T-cell (primary cell): ENCODE results near the gene RAB22A. TPM values are rescaled to one million over a fixed set of nuclear protein-coding genes. Genes with fewer than 3 reads are reported as not detected.

Source experiments
- ATAC-seq, 4 experiments: fragments of 200-7000 bp in 3 of 4; fragments of 150-1000 bp in 1 of 4; cut with Tn5 transposase; replicated peaks in 1 of 4; 1 replicate in 3 of 4; 2 replicates in 1 of 4; pipeline ENCODE4 v1.10.0; 2021; ENCODE audit warnings: moderate library complexity in 3 of 4, mild to moderate bottlenecking in 2 of 4, moderate number of reproducible peaks in 1 of 4
- CTCF ChIA-PET, 2 donors: fragments of 300-600 bp; sonication (Branson Sonifier 250); formaldehyde crosslinking; loops; one replicate each; lab custom pipeline; 2022; ENCODE audit warnings: antibody characterized with exemption in 2 of 2; lab: Charles Lee
- POLR2A ChIA-PET, 2 donors: fragments of 300-600 bp; sonication (Branson Sonifier 250); formaldehyde crosslinking; loops; one replicate each; lab custom pipeline; 2022; ENCODE audit warnings: antibody characterized with exemption in 2 of 2; lab: Charles Lee
- DNase-seq, 35 experiments: peaks; one replicate each; pipeline versions ENCODE4 v3.0.0 to v3.0.0-alpha.2; 2013 to 2023
- H3K27ac ChIP-seq: one replicate; pipeline ENCODE4 v1.5.1; 2013; ENCODE audit warnings: low read length
- H3K27me3 ChIP-seq, 2 experiments: replicated peaks in 1 of 2; 1 replicate in 1 of 2; 2 replicates in 1 of 2; pipeline versions ENCODE4 v1.6.1 to v1.7.0; 2013; ENCODE audit warnings: low read length in 1 of 2, mixed read lengths in 1 of 2; ENCODE audit not compliant: control insufficient read depth in 2 of 2, insufficient read depth in 2 of 2; ENCODE audit errors: extremely low read depth in 1 of 2
- H3K36me3 ChIP-seq, 2 donors: 1 replicate in 1 of 2; 2 replicates in 1 of 2; pipeline versions ENCODE4 v1.6.1 to v1.7.0; 2013; ENCODE audit warnings: low read length in 1 of 2; ENCODE audit not compliant: control insufficient read depth in 2 of 2, insufficient read depth in 1 of 2; ENCODE audit errors: extremely low read depth in 1 of 2
- H3K4me1 ChIP-seq, 2 experiments: 1 replicate in 1 of 2; 2 replicates in 1 of 2; pipeline versions ENCODE4 v1.6.1 to v1.7.0; 2013; ENCODE audit warnings: low read length in 2 of 2, mixed read lengths in 1 of 2; ENCODE audit not compliant: insufficient read depth in 2 of 2, control insufficient read depth in 1 of 2; ENCODE audit errors: extremely low read depth in 1 of 2
- H3K4me3 ChIP-seq, 2 donors: 1 replicate in 1 of 2; 2 replicates in 1 of 2; pipeline versions ENCODE4 v1.5.1 to v1.7.0; 2013; ENCODE audit warnings: mild to moderate bottlenecking in 2 of 2, low read length in 1 of 2, moderate library complexity in 1 of 2; ENCODE audit not compliant: control insufficient read depth in 1 of 2; ENCODE audit errors: extremely low read depth in 1 of 2
- H3K9me3 ChIP-seq: 2 replicates; pipeline ENCODE4 v1.7.0; 2013
- H3K27ac Mint-ChIP-seq, 2 donors: one replicate each; pipeline ENCODE4 v1.8.0; 2020 to 2021; ENCODE audit warnings: mild to moderate bottlenecking in 2 of 2, mixed read lengths in 2 of 2
- H3K27me3 Mint-ChIP-seq, 2 donors: one replicate each; pipeline ENCODE4 v1.8.0; 2021 to 2022; ENCODE audit warnings: mixed read lengths in 2 of 2
- H3K36me3 Mint-ChIP-seq: one replicate; pipeline ENCODE4 v1.8.0; 2021; ENCODE audit warnings: mixed read lengths
- H3K4me1 Mint-ChIP-seq, 3 donors: one replicate each; pipeline ENCODE4 v1.8.0; 2020 to 2022; ENCODE audit warnings: mixed read lengths in 3 of 3, mild to moderate bottlenecking in 1 of 3
- H3K4me3 Mint-ChIP-seq, 3 donors: one replicate each; pipeline ENCODE4 v1.8.0; 2020 to 2022; ENCODE audit warnings: mild to moderate bottlenecking in 3 of 3, mixed read lengths in 3 of 3, moderate library complexity in 3 of 3
- H3K9me3 Mint-ChIP-seq, 3 donors: one replicate each; pipeline ENCODE4 v1.8.0; 2020 to 2022; ENCODE audit warnings: mixed read lengths in 3 of 3
- WGBS: methylation state at CpG from one replicate; pipeline ENCODE4 v1.1.5; 2013; ENCODE audit warnings: missing lambda C conversion rate; ENCODE audit not compliant: insufficient coverage; 5-methylcytosine and 5-hydroxymethylcytosine counted together
- total RNA-seq, 35 experiments: library from RNA in 6 of 35; stranded (reverse) in 6 of 35; fragments of 120-200 nt in 1 of 35; gene quantifications; one replicate each; pipeline versions ENCODE4 v1.2.1 to v1.2.4 and lab custom pipeline; 2013 to 2026

RAB22A gene
- total RNA-seq, 5 donors from 2014 or later (not counting 1 experiment from before 2014, with no cell fraction given), result 15.3 to 23.0 (median 20.4) TPM

- no peak for DNase-seq
- WGBS, result 69% methylated on average over 5 of the region's 7 CpGs
- peak in 2 of 4 experiments; percentile 9 to 32 for ATAC-seq
- H3K27me3 Mint-ChIP-seq, result no peaks in the 10 kb centered on the region
- H3K36me3 Mint-ChIP-seq, result peaks cover 13% of the 10 kb centered on the region
- ChIA-PET POLR2A (no interaction called here), CTCF (no interaction called here)
- peaks cover 7 to 10% of the 10 kb centered on the region in 2 donors for H3K36me3 ChIP-seq
- no peak overlapping the region for H3K4me3 Mint-ChIP-seq
- H3K4me1 ChIP-seq, result peaks cover 0 to 3% of the 10 kb centered on the region in 2 experiments
- H3K27me3 ChIP-seq, result no peaks in the 10 kb centered on the region
- peak overlapping the region in 1 of 2 donors; percentile 70 for H3K27ac Mint-ChIP-seq
- H3K4me1 Mint-ChIP-seq, result peaks cover 13 to 29% (median 26%) of the 10 kb centered on the region in 3 donors
- no peaks in the 10 kb centered on the region for H3K9me3 Mint-ChIP-seq
- H3K4me3 ChIP-seq, result no peak overlapping the region
- H3K27ac ChIP-seq, result no peak overlapping the region
- no peaks in the 10 kb centered on the region for H3K9me3 ChIP-seq
Observed at GRCh38 chr20:58286729-58287128, 22.8 kb upstream of the RAB22A start.

DNA sequence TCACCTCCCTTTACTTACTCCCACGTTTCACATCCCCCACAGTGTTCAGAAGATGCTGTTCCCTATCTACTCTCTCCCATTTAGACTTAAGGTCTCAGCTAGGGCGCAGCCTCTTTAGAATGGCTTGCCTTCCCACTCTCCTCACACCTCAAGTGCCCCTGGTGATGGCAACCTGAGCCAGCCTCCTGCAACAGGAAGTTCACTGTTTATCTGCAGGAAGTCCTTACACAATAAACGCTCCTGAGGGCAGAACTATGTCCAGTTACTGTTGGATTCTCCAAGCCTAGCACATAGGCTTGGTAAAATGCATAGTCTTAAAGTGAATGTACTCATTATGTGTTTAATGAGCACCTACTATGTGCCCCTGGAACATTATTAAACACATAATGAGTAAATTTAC lies 21.9 kb upstream of the RAB22A start:
- peaks cover 7 to 10% of the 10 kb centered on the region in 2 donors for H3K36me3 ChIP-seq
- H3K27ac Mint-ChIP-seq, result peak overlapping the region in 1 of 2 donors; percentile 57
- H3K9me3 Mint-ChIP-seq, result no peaks in the 10 kb centered on the region
- no peak overlapping the region for H3K4me3 Mint-ChIP-seq
- no peak overlapping the region for H3K27ac ChIP-seq
- peaks cover 0 to 3% of the 10 kb centered on the region in 2 experiments for H3K4me1 ChIP-seq
- H3K4me3 ChIP-seq, result no peak overlapping the region
- ChIA-PET POLR2A (interaction anchor here in 1 of 2 donors (0.5 kb wide), 1 partner anchor 36 kb away, joined by 3 read pairs; no protein-coding TSS in a partner anchor), CTCF (no interaction called here)
- DNase-seq (no peak), ATAC-seq (no peak)
- no peaks in the 10 kb centered on the region for H3K27me3 ChIP-seq
- WGBS, result 59% methylated on average over 3 of the region's 3 CpGs
- H3K9me3 ChIP-seq, result no peaks in the 10 kb centered on the region
- peaks cover 13 to 26% (median 19%) of the 10 kb centered on the region in 3 donors for H3K4me1 Mint-ChIP-seq
- no peaks in the 10 kb centered on the region for H3K27me3 Mint-ChIP-seq
- H3K36me3 Mint-ChIP-seq, result peaks cover 13% of the 10 kb centered on the region

- Mint-ChIP-seq H3K36me3 (peaks cover 13% of the 10 kb centered on the region), H3K4me3 (no peak overlapping the region), H3K9me3 (no peaks in the 10 kb centered on the region), H3K4me1 (peaks cover 13 to 19% (median 13%) of the 10 kb centered on the region in 3 donors), H3K27me3 (no peaks in the 10 kb centered on the region), H3K27ac (no peak overlapping the region)
- Histone ChIP-seq H3K27me3 (no peaks in the 10 kb centered on the region), H3K4me1 (peaks cover 0 to 3% of the 10 kb centered on the region in 2 experiments), H3K36me3 (peaks cover 7 to 8% of the 10 kb centered on the region in 2 donors), H3K27ac (no peak overlapping the region), H3K9me3 (no peaks in the 10 kb centered on the region), H3K4me3 (no peak overlapping the region)
- no CpG with 5 or more reads among the region's 2 CpGs for WGBS
- ChIA-PET CTCF (no interaction called here), POLR2A (interaction anchor here in 1 of 2 donors (0.5 kb wide), 1 partner anchor 10 kb away, joined by 3 read pairs; no protein-coding TSS in a partner anchor)
- DNase-seq (no peak), ATAC-seq (no peak)
Observed at GRCh38 chr20:58289143-58289542, 20.4 kb upstream of the RAB22A start.

DNA sequence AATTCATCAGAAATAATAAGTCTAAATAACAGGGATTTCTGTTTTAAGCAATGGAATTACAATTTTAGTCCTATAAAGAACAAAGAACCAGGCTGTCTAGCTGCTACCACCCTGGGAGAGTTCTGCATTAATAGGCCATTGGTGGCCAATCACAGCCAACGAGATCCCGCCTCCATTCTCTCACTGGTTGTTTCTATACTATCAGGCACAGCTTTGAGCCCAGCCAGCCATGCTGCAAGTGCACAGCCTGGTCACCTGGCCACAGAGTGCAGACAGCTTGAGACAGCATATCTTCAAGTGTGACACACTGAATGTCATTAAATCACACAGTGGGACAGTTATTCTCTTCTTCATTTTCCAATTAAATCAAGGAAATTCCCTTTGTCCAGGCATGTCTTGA lies 16.1 kb upstream of the RAB22A start:
- DNase-seq (no peak), ATAC-seq (no peak)
- peaks cover 14 to 22% (median 18%) of the 10 kb centered on the region in 3 donors for H3K4me1 Mint-ChIP-seq
- Histone ChIP-seq H3K27ac (no peak overlapping the region), H3K9me3 (no peaks in the 10 kb centered on the region), H3K36me3 (no peaks in the 10 kb centered on the region), H3K4me1 (no peaks in the 10 kb centered on the region), H3K4me3 (no peak overlapping the region), H3K27me3 (no peaks in the 10 kb centered on the region)
- ChIA-PET POLR2A (no interaction called here), CTCF (no interaction called here)
- no peak overlapping the region for H3K27ac Mint-ChIP-seq
- no peaks in the 10 kb centered on the region for H3K36me3 Mint-ChIP-seq
- H3K27me3 Mint-ChIP-seq, result no peaks in the 10 kb centered on the region
- WGBS, result 100% methylated on average over 2 of the region's 2 CpGs
- no peaks in the 10 kb centered on the region for H3K9me3 Mint-ChIP-seq
- H3K4me3 Mint-ChIP-seq, result no peak overlapping the region

- CTCF ChIA-PET, result no interaction called here
- DNase-seq (no peak), ATAC-seq (no peak)
- Mint-ChIP-seq H3K27ac (no peak overlapping the region), H3K9me3 (no peaks in the 10 kb centered on the region), H3K4me3 (no peak overlapping the region), H3K27me3 (no peaks in the 10 kb centered on the region), H3K4me1 (peaks cover 14 to 22% (median 18%) of the 10 kb centered on the region in 3 donors), H3K36me3 (peaks cover 4% of the 10 kb centered on the region)
- no peak overlapping the region for H3K4me3 ChIP-seq
- H3K36me3 ChIP-seq, result no peaks in the 10 kb centered on the region
- H3K27ac ChIP-seq, result no peak overlapping the region
- no peaks in the 10 kb centered on the region for H3K9me3 ChIP-seq
- no peaks in the 10 kb centered on the region for H3K27me3 ChIP-seq
- 93% methylated on average over 4 of the region's 13 CpGs for WGBS
- POLR2A ChIA-PET, result no interaction called here
- no peaks in the 10 kb centered on the region for H3K4me1 ChIP-seq
Observed at GRCh38 chr20:58294497-58295455, 14.7 kb upstream of the RAB22A start.

- H3K4me3 Mint-ChIP-seq, result no peak overlapping the region
- H3K9me3 Mint-ChIP-seq, result no peaks in the 10 kb centered on the region
- no peak overlapping the region for H3K4me3 ChIP-seq
- no peak overlapping the region for H3K27ac Mint-ChIP-seq
- H3K4me1 Mint-ChIP-seq, result peaks cover 14 to 24% (median 24%) of the 10 kb centered on the region in 3 donors
- no peaks in the 10 kb centered on the region for H3K9me3 ChIP-seq
- H3K36me3 Mint-ChIP-seq, result peaks cover 4% of the 10 kb centered on the region
- no peaks in the 10 kb centered on the region for H3K36me3 ChIP-seq
- no peaks in the 10 kb centered on the region for H3K27me3 Mint-ChIP-seq
- ChIA-PET CTCF (interaction anchor here in 1 of 2 donors (0.5 to 0.7 kb wide), 2 partner anchors 776 to 808 kb away, joined by 3 read pairs; no protein-coding TSS in a partner anchor), POLR2A (interaction anchor here in 1 of 2 donors (0.9 to 1.2 kb wide), 2 partner anchors 14 to 18 kb away, joined by 3 to 6 read pairs; partner anchors contain the start of gene RAB22A)
- 91% methylated on average over 4 of the region's 7 CpGs for WGBS
- H3K27me3 ChIP-seq, result no peaks in the 10 kb centered on the region
- no peaks in the 10 kb centered on the region for H3K4me1 ChIP-seq
- no peak overlapping the region for H3K27ac ChIP-seq
- DNase-seq, result no peak
- ATAC-seq, result no peak
Observed at GRCh38 chr20:58296051-58296837, 13.3 kb upstream of the RAB22A start.
